GM19035 (cell line): ENCODE results near the gene SMYD4.
"Not testable (repeated sequence)": the region's sequence is repeated elsewhere in the genome, so short reads cannot be mapped to it uniquely, and the experiment has no call there.

ENCODE experiments used
- ATAC-seq: cut with Tn5 transposase; IDR thresholded peaks from one replicate; pipeline ENCODE4 v1.9.1; 2021; ENCODE audit not compliant: unreplicated experiment

SMYD4 gene

DNA sequence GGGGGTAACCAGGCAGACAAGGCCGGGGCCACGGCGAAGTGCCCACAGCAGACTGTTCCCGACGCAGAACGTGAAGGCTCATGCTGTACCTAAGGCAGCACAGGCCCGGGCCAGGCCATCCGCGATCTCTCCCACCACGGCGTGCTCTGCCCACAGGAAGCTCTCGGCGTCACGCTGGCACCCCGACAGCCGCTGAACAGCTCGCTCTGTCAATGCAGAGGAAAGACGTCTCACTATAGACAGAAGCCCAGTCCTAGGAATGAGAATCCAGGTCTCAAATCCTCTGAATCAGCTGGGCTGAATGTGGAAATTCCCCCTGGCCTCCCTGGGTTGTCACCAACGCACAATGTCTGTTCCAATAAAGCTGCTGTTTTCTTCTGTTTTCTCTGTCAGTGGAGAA, 46.4 kb downstream of the SMYD4 start:
- no peak for ATAC-seq

DNA sequence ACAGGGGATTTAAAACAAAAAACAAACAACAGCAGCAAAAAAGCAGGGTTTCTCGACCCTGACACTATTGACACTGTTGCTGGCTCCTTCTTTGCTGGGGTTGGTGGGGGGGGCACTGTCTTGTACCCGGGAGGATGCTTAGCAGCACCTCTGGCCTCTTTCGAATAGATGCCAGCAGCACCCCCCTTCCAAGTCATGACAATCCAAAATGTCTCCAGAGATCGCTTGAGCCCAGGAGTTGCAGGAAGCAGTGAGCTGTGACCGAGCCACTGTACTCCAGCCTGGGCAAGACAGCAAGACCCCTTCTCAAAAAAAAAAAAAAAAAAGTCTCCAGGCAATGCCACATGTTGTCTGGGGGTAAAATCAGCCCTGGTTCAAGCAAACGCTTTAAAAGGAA, 47.5 kb downstream of the SMYD4 start:
- ATAC-seq: no peak

DNA sequence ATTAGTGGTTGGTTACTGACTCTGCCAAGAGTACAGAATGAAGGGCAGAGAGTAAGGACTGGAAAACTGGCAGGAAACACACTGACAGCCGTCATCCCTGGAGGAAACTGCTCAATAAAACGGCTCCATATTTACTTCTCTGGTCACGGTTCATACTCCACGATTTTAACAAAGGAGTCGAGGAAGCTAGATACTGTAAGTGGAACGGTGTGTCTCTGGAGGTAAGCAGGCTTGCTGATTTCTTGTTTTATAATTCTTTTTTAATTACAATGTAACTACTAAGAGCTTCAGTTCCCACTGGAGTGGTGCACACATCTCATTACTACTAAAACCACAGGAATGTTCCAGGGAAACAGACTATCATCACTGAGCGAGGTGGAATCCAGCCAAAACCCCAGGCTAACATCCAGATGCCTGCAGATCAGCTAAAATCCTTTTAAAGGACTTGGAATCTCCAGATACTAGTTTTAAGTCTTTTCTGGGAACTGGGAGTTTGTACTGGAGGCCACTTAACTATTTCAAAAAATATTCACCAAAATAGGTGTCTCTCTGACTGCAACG, 50.1 kb downstream of the SMYD4 start:
- no peak for ATAC-seq

DNA sequence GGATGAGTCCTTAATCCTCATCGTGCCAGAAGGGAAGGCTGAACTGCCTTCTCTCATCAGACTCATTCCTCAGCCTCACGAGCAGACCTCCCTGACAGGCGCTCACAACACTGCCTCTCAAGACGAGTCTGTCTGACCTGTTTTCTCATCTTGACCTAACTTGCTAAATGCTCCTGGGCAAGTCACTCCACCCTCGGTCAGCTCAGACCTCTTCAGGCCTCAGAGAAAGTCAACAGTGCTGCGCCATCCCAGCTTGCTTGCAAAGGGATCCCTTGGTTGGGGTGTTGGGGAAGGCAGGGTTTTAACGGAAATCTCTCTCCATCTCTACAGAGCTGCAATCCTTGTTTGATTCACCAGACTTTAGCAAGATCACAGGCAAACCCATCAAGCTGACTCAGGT, 52.8 kb downstream of the SMYD4 start:
- ATAC-seq: no peak

DNA sequence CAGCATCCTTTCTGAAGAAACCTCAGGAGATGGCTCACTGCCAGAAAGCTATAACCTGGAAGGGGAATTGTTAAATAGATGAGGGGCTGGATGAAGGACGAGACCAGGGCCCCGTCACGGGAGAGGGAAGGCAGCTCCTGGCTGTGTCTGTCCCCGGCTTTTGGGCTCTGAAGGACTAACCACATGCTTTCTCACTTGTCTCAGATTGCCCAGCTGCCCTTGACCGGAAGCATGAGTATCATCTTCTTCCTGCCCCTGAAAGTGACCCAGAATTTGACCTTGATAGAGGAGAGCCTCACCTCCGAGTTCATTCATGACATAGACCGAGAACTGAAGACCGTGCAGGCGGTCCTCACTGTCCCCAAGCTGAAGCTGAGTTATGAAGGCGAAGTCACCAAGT, 53.4 kb downstream of the SMYD4 start:
- no peak for ATAC-seq

DNA sequence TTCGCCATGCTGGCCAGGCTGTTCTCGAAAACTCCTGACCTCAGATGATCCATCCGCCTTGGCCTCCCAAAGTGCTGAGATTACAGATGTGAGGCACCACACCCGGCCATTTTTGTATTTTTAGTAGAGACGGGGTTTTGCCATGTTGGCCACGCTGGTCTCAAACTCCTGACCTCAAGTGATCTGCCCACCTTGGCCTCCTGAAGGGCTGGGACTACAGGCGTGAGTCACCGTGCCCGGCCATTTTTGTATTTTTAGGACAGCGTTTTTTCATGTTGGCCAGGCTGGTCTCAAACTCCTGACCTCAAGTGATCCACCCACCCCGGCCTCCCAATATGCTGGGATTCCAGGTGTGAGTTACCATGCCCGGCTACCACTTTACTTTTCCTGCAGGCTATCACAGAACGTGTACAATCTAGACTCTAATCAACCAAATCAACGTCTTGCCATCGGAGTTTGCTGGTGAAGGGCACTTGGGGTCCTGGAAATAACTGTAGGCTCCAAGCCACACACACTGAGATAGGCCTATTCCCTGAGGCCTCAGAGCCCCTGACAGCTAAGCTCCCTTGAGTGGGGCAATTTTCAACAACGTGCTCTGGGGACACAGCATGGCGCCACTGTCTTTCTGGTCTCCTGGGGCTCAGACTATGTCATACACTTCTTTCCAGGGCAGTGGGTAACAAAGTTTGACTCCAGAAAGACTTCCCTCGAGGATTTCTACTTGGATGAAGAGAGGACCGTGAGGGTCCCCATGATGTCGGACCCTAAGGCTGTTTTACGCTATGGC, 55.1 kb downstream of the SMYD4 start:
- ATAC-seq: no peak

DNA sequence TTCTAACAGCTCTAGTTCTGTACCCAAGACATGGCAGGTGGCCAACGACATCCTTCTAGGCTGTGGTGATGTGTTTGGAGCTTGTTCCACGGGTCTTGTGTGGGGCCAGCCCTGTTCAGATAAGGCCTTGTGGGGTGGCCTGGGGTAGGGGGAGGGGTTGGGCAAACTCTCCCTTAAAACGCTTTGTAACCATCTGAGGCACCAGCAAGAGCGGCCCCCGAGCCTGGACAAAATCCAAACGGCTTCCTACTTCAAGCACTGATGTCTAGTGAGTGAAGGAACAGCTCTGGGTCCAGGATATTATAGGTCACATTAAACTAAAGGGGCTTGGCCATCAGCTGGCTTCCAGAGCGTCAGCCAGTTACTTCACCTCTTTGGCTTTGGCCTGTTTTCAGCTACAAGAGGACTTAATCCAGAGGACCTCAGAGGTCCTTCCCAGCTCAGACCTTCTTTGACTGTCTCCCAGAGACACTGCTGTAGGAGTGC, 56.0 kb downstream of the SMYD4 start:
- no peak for ATAC-seq

DNA sequence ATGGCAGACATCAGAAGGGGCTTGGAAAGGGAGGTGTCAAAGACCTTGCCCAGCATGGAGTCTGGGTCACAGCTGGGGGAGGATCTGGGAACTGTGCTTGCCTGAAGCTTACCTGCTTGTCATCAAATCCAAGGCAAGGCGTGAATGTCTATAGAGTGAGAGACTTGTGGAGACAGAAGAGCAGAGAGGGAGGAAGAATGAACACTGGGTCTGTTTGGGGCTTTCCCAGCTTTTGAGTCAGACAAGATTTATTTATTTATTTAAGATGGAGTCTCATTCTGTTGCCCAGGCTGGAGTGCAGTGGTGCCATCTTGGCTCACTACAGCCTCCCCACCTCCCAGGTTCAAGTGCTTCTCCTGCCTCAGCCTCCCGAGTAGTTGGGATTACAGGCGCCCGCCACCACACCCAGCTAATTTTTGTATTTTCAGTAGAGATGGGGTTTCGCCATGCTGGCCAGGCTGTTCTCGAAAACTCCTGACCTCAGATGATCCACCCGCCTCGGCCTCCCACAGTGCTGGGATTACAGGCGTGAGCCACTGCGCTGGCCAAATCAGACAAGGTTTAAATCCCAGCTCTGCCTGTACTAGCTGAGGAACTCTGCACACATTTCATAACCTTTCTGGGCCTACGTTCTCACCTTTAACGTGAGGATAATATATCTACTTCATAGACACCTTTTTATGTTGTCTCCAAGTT, 56.6 kb downstream of the SMYD4 start:
- ATAC-seq: not testable (repeated sequence)

DNA sequence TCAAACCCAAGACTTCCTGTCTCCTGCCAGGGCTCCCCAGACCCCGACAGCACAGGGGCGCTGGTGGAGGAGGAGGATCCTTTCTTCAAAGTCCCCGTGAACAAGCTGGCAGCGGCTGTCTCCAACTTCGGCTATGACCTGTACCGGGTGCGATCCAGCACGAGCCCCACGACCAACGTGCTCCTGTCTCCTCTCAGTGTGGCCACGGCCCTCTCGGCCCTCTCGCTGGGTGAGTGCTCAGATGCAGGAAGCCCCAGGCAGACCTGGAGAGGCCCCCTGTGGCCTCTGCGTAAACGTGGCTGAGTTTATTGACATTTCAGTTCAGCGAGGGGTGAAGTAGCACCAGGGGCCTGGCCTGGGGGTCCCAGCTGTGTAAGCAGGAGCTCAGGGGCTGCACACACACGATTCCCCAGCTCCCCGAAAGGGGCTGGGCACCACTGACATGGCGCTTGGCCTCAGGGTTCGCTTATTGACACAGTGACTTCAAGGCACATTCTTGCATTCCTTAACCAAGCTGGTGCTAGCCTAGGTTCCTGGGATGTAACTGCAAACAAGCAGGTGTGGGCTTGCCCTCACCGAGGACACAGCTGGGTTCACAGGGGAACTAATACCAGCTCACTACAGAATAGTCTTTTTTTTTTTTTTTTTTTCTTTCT, 59.8 kb downstream of the SMYD4 start:
- no peak for ATAC-seq

DNA sequence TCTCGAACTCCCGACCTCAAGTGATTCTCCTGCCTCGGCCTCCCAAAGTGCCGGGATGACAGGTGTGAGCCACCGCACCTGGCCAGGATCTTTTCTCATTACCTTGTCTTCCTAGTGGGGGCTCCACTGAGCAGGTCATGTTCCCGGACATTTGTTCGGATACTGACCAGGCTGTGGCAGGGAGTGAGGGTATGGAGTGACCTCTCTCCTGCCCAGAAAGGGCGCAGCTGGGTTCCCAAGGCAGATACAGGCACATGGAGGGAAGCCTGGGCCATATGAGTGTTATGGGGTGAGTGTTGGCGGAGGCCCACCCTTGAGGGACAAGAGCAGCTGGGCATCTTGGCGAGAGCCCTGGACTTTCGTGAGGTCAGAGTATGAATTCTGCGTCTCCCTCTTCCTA, 62.3 kb downstream of the SMYD4 start:
- no peak for ATAC-seq

DNA sequence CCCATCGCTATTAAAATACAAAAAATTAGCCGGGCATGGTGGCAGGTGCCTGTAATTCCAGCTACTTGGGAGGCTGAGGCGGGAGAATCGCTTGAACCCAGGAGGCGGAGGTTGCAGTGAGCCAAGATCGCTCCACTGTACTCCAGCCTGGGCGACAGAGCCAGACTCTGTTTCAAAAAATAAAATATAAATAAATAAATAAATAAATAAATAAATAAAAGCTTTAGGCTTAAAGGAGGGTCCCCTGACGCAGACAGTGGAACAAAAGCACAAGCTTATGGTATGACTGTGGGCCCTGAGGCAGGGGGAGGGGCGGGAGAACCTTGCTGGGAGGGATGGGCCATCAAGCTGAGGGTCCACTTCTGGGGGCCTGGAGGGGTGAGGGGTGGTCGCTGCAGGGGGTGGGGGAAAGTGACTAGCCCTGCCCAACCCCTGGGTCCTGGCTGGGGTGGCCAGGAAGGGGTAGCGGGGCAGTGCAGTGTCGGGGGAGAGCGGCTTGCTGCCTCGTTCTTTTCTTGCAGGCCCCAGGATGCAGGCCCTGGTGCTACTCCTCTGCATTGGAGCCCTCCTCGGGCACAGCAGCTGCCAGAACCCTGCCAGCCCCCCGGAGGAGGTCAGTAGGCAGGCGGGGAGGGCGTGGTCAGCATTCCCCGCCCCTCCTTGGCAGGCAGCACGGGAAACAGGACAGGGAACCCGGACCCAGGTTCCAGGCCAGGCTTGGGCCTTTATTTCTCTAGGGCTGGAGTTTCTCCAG, 63.1 kb downstream of the SMYD4 start:
- ATAC-seq: no peak

DNA sequence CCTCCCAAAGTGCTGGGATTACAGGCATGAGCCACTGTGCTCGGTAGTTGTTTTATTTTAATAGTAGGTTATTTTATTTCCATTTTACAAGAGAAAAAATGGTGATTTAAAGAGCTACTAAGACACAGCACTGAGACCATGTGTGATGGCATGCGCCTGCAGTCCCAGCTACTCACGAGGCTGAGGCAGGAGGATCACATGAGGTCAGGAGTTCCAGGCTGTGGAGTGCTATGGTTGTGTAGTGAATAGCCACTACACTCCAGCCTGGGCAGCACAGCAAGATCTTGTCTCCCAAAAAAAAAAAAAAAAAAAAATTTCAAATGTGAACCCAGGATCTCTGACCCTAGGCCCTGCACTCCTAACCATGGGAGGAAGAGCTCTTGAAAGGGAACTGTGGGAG, 64.1 kb downstream of the SMYD4 start:
- ATAC-seq: no peak

DNA sequence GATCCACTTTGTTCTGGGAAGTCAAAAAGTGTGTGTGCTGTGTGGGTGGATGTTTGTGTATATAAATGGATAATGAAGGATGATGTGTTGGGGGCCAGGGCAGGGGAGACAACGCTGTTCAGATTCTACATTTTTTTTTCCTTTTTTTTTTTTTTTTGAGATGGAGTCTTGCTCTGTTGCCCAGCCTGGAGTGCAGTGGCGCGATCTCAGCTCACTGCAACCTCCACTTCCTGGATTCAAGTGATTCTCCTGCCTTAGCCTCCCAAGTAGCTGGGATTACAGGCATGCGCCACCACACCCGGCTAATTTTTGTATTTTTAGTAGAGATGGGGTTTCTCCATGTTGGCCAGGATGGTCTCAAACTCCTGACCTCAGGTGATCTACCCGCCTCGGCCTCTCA, 65.0 kb downstream of the SMYD4 start:
- not testable (repeated sequence) for ATAC-seq

DNA sequence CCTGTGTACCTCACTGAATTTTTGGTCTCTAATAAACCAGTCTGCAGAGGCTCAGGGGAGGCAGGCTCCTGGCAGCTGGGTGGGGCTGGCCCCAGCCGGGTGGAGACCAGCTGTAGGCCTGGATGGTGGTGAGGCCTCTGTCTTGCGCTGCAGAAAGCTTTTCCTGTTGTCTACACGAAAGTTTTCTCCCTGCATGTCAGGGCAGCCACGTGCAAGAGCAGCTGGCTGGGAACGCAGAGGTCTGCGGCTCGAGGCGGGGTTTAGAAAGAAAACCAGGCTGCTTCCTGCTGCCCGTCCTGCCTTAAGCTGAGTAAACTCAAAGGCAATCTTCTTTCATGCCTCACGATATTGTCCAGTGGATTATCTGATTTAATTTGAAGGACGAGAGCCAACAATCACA, 65.4 kb downstream of the SMYD4 start:
- no peak for ATAC-seq

DNA sequence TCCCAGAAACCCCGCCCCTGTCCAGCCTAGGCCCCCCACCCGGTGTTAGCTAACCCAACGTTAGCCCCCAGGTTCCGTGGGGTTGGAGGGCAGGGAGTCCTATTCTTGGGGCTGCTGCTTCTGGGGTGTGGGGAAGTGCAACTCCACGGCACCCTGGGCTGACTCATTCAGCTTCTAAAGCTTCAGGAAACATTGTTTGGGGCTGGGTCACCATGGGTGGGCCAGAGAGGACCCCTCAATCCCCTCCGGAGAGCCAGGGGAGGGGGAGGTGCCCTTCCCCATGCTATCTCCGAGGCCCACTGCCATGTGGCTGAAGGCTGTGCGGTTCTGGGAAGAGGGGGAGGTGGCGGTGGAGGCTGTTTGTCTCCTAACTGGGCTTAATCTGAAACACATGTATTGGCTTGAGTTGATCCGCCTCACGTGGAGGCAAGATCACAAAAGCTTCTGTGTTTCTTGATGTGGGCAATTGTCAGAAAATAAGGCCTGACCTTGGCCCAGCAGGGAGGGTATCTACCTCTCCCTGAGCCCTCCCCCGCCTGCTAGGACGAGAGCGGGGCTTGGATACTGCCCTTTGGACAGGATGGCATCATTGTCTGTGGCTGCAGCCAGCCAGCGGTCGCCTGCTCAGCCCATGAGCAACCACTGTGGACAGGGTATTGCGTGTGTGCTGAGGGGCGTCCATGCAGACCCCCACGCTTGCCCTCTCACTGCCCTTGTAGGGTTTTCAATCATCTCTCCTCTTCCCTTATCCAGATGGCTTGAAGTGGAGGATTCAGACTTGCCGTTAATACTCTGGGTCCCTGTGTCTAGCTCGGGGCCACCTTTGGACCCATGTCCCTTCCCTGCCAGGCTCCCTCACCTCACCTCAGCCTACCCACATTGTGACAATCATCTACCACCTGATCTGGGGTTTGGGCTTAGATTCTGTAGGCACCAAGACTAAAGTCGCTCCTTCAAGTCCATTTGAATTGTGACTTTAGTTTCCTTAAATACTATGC, 66.5 kb downstream of the SMYD4 start:
- no peak for ATAC-seq

DNA sequence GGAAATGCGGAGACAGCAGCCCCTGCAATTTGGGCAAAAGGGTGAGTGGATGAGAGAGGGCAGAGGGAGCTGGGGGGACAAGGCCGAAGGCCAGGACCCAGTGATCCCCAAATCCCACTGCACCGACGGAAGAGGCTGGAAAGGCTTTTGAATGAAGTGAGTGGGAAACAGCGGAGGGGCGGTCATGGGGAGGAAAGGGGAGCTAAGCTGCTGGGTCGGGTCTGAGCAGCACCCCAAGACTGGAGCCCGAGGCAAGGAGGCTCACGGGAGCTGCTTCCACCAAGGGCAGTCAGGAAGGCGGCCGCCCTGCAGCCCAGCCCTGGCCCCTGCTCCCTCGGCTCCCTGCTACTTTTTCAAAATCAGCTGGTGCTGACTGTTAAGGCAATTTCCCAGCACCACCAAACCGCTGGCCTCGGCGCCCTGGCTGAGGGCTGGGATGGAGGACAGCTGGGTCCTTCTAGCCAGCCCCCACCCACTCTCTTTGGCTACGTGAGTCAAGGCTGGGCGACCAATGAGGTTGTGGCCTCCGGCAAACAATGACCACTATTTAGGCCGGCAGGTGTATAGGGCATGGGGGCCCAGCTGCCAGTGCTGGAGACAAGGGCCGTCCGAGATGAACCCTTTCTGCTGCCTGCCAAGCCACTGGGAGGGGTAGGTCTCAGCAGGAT, 67.3 kb downstream of the SMYD4 start:
- ATAC-seq: no peak

DNA sequence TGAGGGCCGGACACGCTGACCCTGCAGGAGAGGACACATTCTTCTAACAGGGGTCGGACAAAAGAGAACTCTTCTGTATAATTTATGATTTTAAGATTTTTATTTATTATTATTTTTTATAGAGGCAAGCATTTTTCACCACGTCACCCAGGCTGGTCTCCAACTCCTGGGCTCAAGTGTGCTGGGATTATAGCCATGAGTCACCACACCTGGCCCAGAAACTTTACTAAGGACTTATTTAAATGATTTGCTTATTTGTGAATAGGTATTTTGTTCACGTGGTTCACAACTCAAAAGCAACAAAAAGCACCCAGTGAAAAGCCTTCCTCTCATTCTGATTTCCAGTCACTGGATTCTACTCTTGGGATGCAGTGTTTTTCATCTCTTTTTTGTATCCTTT, 70.2 kb downstream of the SMYD4 start:
- no peak for ATAC-seq

DNA sequence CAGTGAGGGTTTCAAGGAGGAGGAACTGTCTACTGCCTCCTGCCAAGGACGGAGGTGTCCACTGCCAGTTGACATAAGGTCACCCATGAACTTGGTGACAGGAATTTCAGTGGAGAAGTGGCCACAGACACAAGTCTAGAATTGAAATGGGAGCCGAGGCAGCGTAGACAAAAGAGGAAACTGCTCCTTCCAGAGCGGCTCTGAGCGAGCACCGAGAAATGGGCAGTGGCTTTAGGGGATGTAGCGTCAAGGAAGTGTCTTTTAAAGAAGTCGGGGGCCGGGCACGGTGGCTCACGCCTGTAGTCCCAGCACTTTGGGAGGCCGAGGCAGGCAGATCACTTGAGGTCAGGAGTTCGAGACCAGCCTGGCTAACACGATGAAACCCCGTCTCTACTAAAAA, 70.9 kb downstream of the SMYD4 start:
- ATAC-seq: no peak

DNA sequence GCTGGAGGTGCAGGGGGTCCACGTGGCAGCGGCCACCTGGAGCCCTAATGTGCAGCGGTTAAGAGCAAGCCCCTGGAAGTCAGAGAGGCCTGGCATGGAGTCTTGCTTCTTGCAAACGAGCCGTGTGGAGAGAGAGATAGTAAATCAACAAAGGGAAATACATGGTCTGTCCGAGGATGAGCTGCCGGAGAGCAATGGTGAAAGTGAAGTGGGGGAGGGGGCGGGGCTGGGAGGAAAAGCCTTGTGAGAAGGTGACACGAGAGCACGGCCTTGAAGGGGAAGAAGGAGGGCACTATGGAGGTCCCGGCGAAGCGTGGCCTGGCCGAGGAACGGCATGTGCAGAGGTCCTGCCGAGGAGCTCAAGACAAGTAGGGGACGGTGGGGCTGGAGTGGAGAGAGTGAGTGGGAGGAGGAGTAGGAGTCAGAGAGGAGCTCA, 73.9 kb downstream of the SMYD4 start:
- ATAC-seq: no peak
